HEK293 (cell line): ENCODE data around the gene PHACTR3.

Source experiments
- CTCF ChIA-PET: fragments of 350-600 bp; formaldehyde crosslinking; extraction: SDS; loops from one replicate; lab custom pipeline; 2021; ENCODE audit warnings: antibody characterized with exemption; lab: Yijun Ruan, JAX
- POLR2A ChIA-PET: fragments of 300-600 bp; formaldehyde crosslinking; extraction: SDS; loops from one replicate; lab custom pipeline; 2020; ENCODE audit warnings: antibody characterized with exemption, inconsistent platforms; lab: Yijun Ruan, JAX
- H3K27ac ChIP-seq: fragments of 200-500 bp; sonication (Bioruptor generic); 2 replicates; pipeline ENCODE4 v1.5.1; 2014; ENCODE audit warnings: low read depth, low read length, control low read depth, inconsistent platforms; ENCODE audit errors: extremely low read depth
- H3K36me3 ChIP-seq, 2 experiments: fragments of 200-500 bp in 1 of 2; sonication (Bioruptor generic) in 1 of 2; 1 replicate in 1 of 2; 2 replicates in 1 of 2; pipeline ENCODE4 v1.5.1; 2014 to 2017; ENCODE audit warnings: inconsistent platforms in 2 of 2, low read length in 2 of 2; ENCODE audit not compliant: control insufficient read depth in 2 of 2, insufficient read depth in 1 of 2
- H3K4me1 ChIP-seq: fragments of 200-500 bp; sonication (Bioruptor generic); 2 replicates; pipeline ENCODE4 v1.5.1; 2014; ENCODE audit warnings: mild to moderate bottlenecking, low read length, inconsistent platforms; ENCODE audit not compliant: control insufficient read depth, insufficient read depth
- H3K4me3 ChIP-seq: 2 replicates; pipeline ENCODE4 v1.5.1; 2011; ENCODE audit warnings: low read depth, mild to moderate bottlenecking, control low read depth, low read length, moderate library complexity
- H3K9me3 ChIP-seq: fragments of 200-500 bp; sonication (Bioruptor generic); 2 replicates; pipeline ENCODE4 v1.5.1; 2014; ENCODE audit warnings: low read depth, low read length, inconsistent platforms; ENCODE audit not compliant: control insufficient read depth, insufficient read depth
- BCL11A ChIP-seq: fragments of 450-650 bp; formaldehyde crosslinking; IDR thresholded peaks from 2 replicates; pipeline ENCODE4 v1.5.1; 2016; ENCODE audit warnings: low read depth, missing biosample characterization, missing genetic modification characterization
- GFI1B ChIP-seq: fragments of 450-650 bp; formaldehyde crosslinking; IDR thresholded peaks from 2 replicates; pipeline ENCODE4 v1.5.1; 2016; ENCODE audit warnings: missing biosample characterization, missing genetic modification characterization
- GLIS1 ChIP-seq: fragments of 450-650 bp; formaldehyde crosslinking; IDR thresholded peaks from 2 replicates; pipeline ENCODE4 v1.5.1; 2016; ENCODE audit warnings: missing biosample characterization, missing genetic modification characterization
- KLF10 ChIP-seq: fragments of 450-650 bp; IDR thresholded peaks from 2 replicates; pipeline ENCODE4 v1.5.1; 2018; ENCODE audit warnings: missing biosample characterization, mild to moderate bottlenecking, missing genetic modification characterization
- KLF16 ChIP-seq: fragments of 450-650 bp; formaldehyde crosslinking; IDR thresholded peaks from 2 replicates; pipeline ENCODE4 v1.5.1; 2017; ENCODE audit warnings: missing biosample characterization, missing genetic modification characterization
- ZNF16 ChIP-seq: fragments of 450-650 bp; formaldehyde crosslinking; IDR thresholded peaks from 2 replicates; pipeline ENCODE4 v1.5.1; 2016; ENCODE audit warnings: low read depth, missing biosample characterization, missing genetic modification characterization
- ZNF324 ChIP-seq: fragments of 450-650 bp; formaldehyde crosslinking; IDR thresholded peaks from 2 replicates; pipeline ENCODE4 v1.5.1; 2016; ENCODE audit warnings: missing biosample characterization, missing genetic modification characterization
- ZNF341 ChIP-seq: fragments of 450-650 bp; formaldehyde crosslinking; IDR thresholded peaks from 2 replicates; pipeline ENCODE4; 2016; ENCODE audit warnings: low read depth, missing biosample characterization, missing genetic modification characterization
- ZNF404 ChIP-seq: fragments of 450-650 bp; formaldehyde crosslinking; IDR thresholded peaks from 2 replicates; pipeline ENCODE4 v1.5.1; 2017; ENCODE audit warnings: missing biosample characterization, missing genetic modification characterization
- ZNF426 ChIP-seq: fragments of 450-650 bp; formaldehyde crosslinking; IDR thresholded peaks from 2 replicates; pipeline ENCODE4 v1.5.1; 2017; ENCODE audit warnings: missing biosample characterization, missing genetic modification characterization, mild to moderate bottlenecking, inconsistent platforms, moderate library complexity
- ZNF510 ChIP-seq: fragments of 450-650 bp; formaldehyde crosslinking; IDR thresholded peaks from 2 replicates; pipeline ENCODE4 v1.5.1; 2018; ENCODE audit warnings: mild to moderate bottlenecking, missing genetic modification characterization, missing biosample characterization; ENCODE audit not compliant: insufficient replicate concordance
- ZNF555 ChIP-seq: fragments of 450-650 bp; formaldehyde crosslinking; conservative IDR thresholded peaks from 2 replicates; pipeline ENCODE4 v1.5.1; 2017; ENCODE audit warnings: missing biosample characterization, mild to moderate bottlenecking, missing genetic modification characterization, inconsistent platforms
- ZNF585B ChIP-seq: fragments of 450-650 bp; formaldehyde crosslinking; IDR thresholded peaks from 2 replicates; pipeline ENCODE4 v1.5.1; 2016; ENCODE audit warnings: missing biosample characterization, missing genetic modification characterization
- ZNF623 ChIP-seq: fragments of 450-650 bp; formaldehyde crosslinking; IDR thresholded peaks from 2 replicates; pipeline ENCODE4 v1.5.1; 2016; ENCODE audit warnings: missing biosample characterization, missing genetic modification characterization
- ZSCAN23 ChIP-seq: fragments of 450-650 bp; formaldehyde crosslinking; IDR thresholded peaks from 2 replicates; pipeline ENCODE4 v1.5.1; 2016; ENCODE audit warnings: missing biosample characterization, missing genetic modification characterization
- TF ChIP-seq, protein P1 (sequence below): fragments of 450-650 bp; formaldehyde crosslinking; IDR thresholded peaks from 2 replicates; pipeline ENCODE4 v1.5.1; 2016; ENCODE audit warnings: missing biosample characterization, missing genetic modification characterization, borderline replicate concordance
- TF ChIP-seq, protein P2 (sequence below): sonication (generic); formaldehyde crosslinking; IDR thresholded peaks from 2 replicates; pipeline ENCODE4 v1.8.1; 2022; ENCODE audit warnings: mild to moderate bottlenecking, moderate library complexity, missing genetic modification reagents
- TF ChIP-seq, protein P3 (sequence below): fragments of 450-650 bp; formaldehyde crosslinking; IDR thresholded peaks from 2 replicates; pipeline ENCODE4 v1.5.1; 2016; ENCODE audit warnings: missing biosample characterization, missing genetic modification characterization, low read depth
- TF ChIP-seq, protein P4 (sequence below): fragments of 450-650 bp; formaldehyde crosslinking; IDR thresholded peaks from 2 replicates; pipeline ENCODE4 v1.5.0; 2017; ENCODE audit warnings: missing biosample characterization, missing genetic modification characterization, borderline replicate concordance
- TF ChIP-seq, protein P5 (sequence below): fragments of 450-650 bp; formaldehyde crosslinking; IDR thresholded peaks from 2 replicates; pipeline ENCODE4 v1.5.1; 2017; ENCODE audit warnings: missing biosample characterization, missing genetic modification characterization

The PHACTR3 gene

DNA sequence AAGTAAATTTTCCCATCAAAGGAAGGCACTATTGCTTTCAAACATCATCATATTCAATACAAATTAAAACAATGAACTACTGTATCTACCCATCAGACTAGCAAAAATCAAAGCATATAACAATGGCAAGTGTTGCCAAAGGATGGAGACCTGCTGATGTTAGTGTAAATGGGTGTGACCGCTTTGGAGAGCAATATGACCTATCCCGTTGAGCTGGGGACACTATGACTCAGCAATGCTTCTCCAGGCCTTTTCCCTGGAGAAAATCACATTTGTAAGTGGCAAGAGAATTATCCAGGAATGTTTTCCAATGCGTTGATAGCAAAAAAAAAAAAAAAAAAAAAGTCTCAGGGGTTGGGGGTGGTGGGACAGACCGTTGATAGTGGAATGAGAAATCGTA, 46.1 kb downstream of the PHACTR3 start:
- Histone ChIP-seq H3K4me1 (no peaks in the 10 kb centered on the region), H3K27ac (no peak overlapping the region), H3K9me3 (no peaks in the 10 kb centered on the region), H3K36me3 (no peaks in the 10 kb centered on the region), H3K4me3 (no peak overlapping the region)
- ChIA-PET CTCF (no interaction called here), POLR2A (no interaction called here)
- TF ChIP-seq GLIS1 (tag by site-specific recombination) (no peak), KLF10 (tag by site-specific recombination) (no peak), ZNF324 (tag by site-specific recombination) (no peak), ZNF555 (tag by site-specific recombination) (no peak), BCL11A (tag by site-specific recombination) (no peak), ZNF510 (tag by site-specific recombination) (no peak)
- TF ChIP-seq, protein P1, sequence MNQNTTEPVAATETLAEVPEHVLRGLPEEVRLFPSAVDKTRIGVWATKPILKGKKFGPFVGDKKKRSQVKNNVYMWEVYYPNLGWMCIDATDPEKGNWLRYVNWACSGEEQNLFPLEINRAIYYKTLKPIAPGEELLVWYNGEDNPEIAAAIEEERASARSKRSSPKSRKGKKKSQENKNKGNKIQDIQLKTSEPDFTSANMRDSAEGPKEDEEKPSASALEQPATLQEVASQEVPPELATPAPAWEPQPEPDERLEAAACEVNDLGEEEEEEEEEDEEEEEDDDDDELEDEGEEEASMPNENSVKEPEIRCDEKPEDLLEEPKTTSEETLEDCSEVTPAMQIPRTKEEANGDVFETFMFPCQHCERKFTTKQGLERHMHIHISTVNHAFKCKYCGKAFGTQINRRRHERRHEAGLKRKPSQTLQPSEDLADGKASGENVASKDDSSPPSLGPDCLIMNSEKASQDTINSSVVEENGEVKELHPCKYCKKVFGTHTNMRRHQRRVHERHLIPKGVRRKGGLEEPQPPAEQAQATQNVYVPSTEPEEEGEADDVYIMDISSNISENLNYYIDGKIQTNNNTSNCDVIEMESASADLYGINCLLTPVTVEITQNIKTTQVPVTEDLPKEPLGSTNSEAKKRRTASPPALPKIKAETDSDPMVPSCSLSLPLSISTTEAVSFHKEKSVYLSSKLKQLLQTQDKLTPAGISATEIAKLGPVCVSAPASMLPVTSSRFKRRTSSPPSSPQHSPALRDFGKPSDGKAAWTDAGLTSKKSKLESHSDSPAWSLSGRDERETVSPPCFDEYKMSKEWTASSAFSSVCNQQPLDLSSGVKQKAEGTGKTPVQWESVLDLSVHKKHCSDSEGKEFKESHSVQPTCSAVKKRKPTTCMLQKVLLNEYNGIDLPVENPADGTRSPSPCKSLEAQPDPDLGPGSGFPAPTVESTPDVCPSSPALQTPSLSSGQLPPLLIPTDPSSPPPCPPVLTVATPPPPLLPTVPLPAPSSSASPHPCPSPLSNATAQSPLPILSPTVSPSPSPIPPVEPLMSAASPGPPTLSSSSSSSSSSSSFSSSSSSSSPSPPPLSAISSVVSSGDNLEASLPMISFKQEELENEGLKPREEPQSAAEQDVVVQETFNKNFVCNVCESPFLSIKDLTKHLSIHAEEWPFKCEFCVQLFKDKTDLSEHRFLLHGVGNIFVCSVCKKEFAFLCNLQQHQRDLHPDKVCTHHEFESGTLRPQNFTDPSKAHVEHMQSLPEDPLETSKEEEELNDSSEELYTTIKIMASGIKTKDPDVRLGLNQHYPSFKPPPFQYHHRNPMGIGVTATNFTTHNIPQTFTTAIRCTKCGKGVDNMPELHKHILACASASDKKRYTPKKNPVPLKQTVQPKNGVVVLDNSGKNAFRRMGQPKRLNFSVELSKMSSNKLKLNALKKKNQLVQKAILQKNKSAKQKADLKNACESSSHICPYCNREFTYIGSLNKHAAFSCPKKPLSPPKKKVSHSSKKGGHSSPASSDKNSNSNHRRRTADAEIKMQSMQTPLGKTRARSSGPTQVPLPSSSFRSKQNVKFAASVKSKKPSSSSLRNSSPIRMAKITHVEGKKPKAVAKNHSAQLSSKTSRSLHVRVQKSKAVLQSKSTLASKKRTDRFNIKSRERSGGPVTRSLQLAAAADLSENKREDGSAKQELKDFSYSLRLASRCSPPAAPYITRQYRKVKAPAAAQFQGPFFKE (tag by site-specific recombination): no peak
- TF ChIP-seq, protein P2, sequence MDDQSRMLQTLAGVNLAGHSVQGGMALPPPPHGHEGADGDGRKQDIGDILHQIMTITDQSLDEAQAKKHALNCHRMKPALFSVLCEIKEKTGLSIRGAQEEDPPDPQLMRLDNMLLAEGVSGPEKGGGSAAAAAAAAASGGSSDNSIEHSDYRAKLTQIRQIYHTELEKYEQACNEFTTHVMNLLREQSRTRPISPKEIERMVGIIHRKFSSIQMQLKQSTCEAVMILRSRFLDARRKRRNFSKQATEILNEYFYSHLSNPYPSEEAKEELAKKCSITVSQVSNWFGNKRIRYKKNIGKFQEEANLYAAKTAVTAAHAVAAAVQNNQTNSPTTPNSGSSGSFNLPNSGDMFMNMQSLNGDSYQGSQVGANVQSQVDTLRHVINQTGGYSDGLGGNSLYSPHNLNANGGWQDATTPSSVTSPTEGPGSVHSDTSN (CRISPR knock-in tag): no peak

DNA sequence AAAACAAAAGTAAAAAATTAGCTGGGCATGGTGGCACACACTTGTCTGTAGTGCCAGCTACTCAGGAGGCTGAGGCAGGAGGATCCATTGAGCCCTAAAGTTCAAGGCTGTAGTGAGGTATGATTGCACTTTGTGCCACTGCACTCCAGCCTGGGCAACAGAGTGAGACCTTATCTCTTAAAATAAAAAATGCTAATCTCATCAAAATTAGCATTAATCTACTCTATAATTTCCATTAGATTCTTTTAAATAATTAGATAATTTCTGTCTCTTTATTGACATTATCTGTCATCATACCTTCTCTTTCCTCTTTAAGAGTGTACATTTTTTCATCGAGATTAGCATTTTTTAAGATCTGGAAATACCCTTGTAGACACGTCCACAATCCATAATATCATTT, 48.0 kb downstream of the PHACTR3 start:
- no peak for TF ChIP-seq KLF16 (tag by site-specific recombination)
- no peak for TF ChIP-seq ZSCAN23 (tag by site-specific recombination)
- no peak for TF ChIP-seq ZNF404 (tag by site-specific recombination)
- no peak for TF ChIP-seq ZNF623 (tag by site-specific recombination)
- TF ChIP-seq ZNF341: no peak
- TF ChIP-seq ZNF16 (tag by site-specific recombination): no peak
- TF ChIP-seq, protein P3, sequence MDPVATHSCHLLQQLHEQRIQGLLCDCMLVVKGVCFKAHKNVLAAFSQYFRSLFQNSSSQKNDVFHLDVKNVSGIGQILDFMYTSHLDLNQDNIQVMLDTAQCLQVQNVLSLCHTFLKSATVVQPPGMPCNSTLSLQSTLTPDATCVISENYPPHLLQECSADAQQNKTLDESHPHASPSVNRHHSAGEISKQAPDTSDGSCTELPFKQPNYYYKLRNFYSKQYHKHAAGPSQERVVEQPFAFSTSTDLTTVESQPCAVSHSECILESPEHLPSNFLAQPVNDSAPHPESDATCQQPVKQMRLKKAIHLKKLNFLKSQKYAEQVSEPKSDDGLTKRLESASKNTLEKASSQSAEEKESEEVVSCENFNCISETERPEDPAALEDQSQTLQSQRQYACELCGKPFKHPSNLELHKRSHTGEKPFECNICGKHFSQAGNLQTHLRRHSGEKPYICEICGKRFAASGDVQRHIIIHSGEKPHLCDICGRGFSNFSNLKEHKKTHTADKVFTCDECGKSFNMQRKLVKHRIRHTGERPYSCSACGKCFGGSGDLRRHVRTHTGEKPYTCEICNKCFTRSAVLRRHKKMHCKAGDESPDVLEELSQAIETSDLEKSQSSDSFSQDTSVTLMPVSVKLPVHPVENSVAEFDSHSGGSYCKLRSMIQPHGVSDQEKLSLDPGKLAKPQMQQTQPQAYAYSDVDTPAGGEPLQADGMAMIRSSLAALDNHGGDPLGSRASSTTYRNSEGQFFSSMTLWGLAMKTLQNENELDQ: no peak
- TF ChIP-seq ZNF585B (tag by site-specific recombination): no peak
- TF ChIP-seq, protein P4, sequence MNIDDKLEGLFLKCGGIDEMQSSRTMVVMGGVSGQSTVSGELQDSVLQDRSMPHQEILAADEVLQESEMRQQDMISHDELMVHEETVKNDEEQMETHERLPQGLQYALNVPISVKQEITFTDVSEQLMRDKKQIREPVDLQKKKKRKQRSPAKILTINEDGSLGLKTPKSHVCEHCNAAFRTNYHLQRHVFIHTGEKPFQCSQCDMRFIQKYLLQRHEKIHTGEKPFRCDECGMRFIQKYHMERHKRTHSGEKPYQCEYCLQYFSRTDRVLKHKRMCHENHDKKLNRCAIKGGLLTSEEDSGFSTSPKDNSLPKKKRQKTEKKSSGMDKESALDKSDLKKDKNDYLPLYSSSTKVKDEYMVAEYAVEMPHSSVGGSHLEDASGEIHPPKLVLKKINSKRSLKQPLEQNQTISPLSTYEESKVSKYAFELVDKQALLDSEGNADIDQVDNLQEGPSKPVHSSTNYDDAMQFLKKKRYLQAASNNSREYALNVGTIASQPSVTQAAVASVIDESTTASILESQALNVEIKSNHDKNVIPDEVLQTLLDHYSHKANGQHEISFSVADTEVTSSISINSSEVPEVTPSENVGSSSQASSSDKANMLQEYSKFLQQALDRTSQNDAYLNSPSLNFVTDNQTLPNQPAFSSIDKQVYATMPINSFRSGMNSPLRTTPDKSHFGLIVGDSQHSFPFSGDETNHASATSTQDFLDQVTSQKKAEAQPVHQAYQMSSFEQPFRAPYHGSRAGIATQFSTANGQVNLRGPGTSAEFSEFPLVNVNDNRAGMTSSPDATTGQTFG (tag by site-specific recombination): no peak
- no peak for TF ChIP-seq ZNF426 (tag by site-specific recombination)
- TF ChIP-seq, protein P5, sequence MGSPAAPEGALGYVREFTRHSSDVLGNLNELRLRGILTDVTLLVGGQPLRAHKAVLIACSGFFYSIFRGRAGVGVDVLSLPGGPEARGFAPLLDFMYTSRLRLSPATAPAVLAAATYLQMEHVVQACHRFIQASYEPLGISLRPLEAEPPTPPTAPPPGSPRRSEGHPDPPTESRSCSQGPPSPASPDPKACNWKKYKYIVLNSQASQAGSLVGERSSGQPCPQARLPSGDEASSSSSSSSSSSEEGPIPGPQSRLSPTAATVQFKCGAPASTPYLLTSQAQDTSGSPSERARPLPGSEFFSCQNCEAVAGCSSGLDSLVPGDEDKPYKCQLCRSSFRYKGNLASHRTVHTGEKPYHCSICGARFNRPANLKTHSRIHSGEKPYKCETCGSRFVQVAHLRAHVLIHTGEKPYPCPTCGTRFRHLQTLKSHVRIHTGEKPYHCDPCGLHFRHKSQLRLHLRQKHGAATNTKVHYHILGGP (tag by site-specific recombination): no peak
- TF ChIP-seq GFI1B (tag by site-specific recombination): no peak
- H3K4me1 ChIP-seq: no peaks in the 10 kb centered on the region
- no peaks in the 10 kb centered on the region for H3K9me3 ChIP-seq
- H3K36me3 ChIP-seq: no peaks in the 10 kb centered on the region
- H3K27ac ChIP-seq: no peak overlapping the region
- CTCF ChIA-PET: no interaction called here
- POLR2A ChIA-PET: no interaction called here
- H3K4me3 ChIP-seq: no peak overlapping the region
